ENCODE measurements around the gene GGT6.

Gene GGT6

DNA sequence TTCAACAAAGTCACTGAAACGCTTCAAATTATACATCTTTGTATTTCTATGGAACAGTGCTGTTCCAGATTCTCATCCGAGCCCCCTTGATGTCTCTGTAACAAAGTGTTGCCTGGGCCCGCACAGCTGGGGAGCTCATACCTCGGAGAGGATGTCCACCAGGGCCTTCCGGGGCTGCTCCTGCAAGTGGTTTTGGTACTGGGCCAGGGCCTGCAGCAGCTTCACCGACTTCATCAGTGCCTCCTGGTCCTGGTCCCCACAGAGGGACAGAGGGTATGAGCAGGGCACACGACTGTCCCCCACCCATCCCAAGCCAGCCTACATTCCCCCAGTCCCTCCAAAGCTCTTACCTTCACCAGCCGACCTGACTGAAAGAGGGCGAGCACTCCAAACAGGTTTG is 6.7 kb downstream of the GGT6 start:
- DNase-seq (ENCODE audit: low spot score), result no peak

DNA sequence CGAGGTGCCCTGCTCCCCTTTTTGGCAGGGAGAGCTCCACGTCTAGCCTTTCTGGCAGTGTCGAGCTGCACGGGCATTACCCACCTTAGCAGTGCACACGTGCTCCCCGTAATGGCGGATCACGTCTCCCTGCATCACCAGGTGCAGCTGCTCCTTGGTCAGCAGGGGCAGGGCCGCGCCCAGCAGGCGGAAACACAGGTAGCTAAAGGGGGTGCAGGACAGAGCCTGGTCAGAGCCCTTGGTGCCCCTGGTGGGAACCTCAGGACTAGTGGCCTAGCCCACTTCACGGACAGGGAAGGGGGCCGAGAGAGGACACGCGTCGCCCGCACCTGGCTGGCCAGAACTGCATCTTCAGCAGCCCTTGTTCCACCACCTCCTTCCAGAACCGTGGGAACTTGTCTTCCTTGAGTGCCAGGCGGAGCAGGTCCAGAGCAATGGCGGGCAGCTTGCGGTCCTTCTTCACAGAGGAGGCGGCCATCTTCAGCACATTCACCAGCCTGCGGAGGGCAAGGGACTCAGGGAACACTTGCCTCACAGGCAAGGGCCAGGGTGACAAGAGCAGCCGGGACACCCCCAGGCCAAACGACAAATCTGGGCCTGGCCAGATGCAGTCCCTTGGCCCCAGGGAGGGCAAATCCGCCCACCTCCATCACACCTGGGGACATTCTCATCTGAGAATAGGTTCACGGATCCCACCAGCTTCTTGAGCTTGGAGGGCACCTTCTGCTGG is 8.4 kb downstream of the GGT6 start:
- no peak for DNase-seq (ENCODE audit: low spot score)

- no peak for DNase-seq (ENCODE audit: low spot score)
Measured at GRCh38 chr17:4551141-4551540, 9.2 kb downstream of the GGT6 start.

- no peak for DNase-seq (ENCODE audit: low spot score)
Measured at GRCh38 chr17:4550534-4551039, 9.8 kb downstream of the GGT6 start.

DNA sequence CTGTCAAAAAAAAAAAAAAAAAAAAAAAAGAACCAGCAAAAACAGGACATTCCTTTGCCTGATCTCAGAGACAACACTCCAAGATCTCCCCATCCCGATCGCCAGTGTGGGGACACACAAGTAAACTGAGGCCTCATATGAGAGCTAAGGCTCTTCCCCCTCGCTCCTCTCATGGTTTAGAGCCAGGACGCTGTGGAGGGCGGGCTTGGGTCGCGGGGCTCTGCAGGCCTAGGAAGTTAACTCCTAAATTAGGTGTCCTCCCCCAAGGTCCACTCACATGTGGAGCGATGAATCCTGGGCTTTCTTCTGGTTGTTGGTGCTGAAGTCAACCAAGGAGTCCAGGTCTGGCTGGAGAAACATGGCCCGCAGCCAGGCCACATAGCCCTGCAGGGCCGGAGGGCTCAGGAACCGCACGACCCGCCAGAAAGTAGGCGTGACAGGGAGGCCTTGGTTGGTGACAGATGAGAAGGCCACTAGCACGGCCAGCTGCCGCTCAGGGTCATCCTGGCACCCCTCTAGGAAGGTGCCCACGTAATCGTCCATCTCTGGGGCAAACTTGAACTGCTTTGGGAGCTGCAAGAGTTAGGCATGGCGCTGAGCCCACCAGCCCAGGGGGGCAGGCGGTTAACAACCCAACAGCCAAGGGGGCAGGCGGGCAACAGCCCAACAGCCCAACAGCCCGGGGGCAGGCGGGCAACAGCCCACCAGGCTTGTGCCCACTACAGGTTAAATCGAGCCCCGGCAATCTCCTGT is 10.4 kb downstream of the GGT6 start:
- no peak for DNase-seq (ENCODE audit: low spot score)

GRCh38 chr17:4548721-4549531 is 11.5 kb downstream of the GGT6 start:
- DNase-seq (ENCODE audit: low spot score), result no peak

DNA sequence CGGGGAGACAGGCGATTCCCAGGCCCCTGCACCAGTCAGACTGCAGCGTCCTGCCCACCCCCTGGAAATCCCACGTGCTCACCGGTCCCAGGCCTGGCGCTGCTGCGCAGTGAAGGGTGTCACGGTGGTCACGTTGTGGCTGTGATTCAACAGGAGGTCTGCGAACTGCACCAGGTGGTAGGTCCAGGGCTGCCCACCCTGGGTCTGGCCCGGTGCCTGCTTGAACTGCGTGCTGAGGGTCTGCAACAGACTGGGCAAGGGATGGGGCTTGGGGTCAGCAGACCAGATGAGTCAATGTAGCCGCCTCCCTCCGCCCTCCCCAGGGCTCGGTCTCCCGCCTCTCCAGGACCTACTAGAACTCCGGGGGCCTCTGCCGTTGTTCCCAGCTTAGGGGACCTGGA is 12.3 kb downstream of the GGT6 start:
- DNase-seq (ENCODE audit: low spot score), result no peak

DNA sequence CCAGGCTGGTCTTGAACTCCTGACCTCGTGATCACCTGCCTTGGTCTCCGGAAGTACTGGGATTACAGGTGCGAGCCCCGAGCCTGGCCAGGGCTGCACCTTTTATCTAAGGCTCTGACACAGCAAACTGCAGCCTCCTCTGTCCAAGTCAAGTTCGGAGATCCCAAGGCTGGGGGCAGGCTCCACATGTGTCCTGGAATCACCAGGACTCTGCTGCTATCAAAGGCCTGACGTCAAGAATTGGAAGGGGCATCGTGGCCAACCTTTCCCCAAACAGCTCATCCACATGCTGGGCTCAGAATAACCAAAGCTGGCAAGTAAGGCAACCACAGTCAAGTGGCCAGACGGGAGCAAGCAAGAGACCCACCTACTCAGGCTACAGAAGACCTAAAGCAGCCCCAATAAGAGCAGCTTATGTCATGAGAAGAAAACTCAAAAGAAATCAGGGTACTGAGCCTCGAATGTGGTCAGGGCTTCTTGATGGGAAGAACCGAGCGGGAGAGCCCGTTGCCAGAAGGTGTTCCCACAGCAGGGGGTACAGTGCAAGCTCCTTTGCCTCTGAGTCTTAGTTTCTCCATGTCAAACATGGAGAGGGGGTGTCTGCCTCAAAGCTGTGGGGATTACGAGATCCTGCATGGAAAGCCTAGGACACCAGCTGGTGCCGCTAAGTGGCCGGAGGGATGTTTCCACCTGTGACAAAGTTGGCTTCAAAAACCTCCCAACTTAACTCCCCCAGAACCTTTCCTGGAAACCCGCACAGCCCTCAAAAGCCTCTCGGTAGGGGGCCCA is 13.1 kb downstream of the GGT6 start:
- no peak for DNase-seq (ENCODE audit: low spot score)

- DNase-seq (ENCODE audit: low spot score), result no peak
Measured at GRCh38 chr17:4545217-4545951, 15.0 kb downstream of the GGT6 start.

DNA sequence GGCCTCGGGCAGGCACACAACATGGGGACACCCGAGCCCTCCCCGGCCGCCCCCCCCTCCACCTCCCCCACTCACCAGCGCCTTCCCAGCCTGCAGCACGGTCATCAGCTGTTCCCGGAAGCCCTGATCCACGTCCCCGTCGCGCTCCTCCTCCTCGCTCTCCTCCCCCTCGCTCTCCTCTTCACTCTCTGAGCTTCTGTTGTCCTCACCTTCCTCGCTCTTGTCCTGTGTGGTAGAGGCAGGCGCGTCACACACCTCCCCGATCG is 15.5 kb downstream of the GGT6 start:
- DNase-seq (ENCODE audit: low spot score), result no peak

DNA sequence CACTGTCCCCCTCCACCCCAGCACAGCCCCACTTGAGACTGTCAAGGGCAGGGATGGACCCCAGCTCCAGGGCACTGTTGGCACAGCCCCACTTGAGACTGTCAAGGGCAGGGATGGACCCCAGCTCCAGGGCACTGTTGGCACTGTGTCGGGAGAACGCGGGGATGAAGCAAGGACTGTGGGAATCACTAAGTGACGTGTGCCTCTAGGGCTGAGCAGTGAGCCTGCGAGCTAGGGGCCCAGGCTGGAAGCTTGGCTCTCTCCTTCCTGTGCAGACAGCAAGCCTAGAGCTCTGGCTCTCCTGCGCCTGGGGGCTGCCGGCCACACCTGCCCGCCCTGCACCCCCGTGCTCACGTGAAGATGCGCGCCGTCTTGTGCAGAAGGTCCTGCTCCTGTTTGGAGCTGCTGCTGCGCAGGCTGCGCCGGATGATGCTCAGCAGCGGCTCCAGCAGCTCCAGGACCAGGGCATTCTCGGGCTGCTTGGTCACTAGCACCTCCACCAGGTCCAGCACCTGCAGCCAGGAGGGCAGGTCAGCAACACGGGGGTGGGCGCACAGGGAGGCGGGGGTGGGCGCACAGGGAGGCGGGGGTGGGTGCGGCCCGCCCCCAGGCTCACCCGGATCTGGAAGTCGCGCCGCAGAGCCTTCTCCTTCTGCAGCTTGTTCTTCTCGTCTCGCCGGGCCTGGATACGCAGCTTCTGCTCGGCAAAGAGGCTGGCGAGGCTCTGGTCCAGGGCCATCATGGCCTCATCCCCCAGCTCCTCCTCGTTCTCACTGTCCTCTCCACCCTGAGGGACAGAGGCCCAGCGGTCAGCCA is 16.0 kb downstream of the GGT6 start:
- no peak for DNase-seq (ENCODE audit: low spot score)

GRCh38 chr17:4543557-4544026 is 16.8 kb downstream of the GGT6 start:
- DNase-seq (ENCODE audit: low spot score), result no peak

- DNase-seq (ENCODE audit: low spot score), result no peak
Measured at GRCh38 chr17:4542726-4543191, 17.6 kb downstream of the GGT6 start.

DNA sequence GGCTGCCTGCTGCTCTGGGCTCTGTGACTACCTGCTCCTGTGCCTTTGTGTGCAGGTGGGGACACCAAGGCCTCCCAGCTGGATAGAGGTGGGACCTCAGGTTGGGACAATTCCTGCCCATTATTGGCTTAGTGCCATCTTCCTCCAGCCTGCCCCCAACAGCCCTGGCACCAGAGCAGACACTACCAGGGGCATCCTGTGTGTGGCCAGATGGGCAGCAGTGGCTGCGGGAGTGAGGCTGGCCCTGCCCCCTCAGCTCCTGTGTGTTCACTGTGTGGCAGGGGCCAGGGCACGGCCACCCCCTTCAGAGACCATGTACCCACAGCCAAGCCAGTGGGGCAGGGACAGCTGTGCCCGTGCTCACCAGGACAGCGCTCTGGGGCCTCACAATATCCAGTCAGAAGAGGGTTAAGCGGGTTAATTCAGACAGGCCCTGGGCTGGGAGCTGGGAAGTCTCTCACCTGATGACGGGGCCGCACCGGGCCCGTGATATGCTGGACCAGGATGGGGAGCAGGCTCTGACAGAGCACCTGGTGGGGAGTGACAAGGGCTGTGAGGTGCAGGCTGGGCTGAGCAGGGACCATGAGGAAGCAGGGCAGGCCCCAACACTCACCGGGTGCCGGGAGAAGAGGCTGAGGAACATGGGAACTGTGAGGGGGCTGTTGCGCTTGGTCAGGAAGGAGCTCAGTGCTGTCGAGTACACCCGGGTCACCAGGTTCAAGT is 18.2 kb downstream of the GGT6 start:
- no peak for DNase-seq (ENCODE audit: low spot score)

GRCh38 chr17:4541328-4542002 is 18.9 kb downstream of the GGT6 start:
- no peak for DNase-seq (ENCODE audit: low spot score)

GRCh38 chr17:4540687-4541327 is 19.6 kb downstream of the GGT6 start:
- no peak for DNase-seq (ENCODE audit: low spot score)

DNA sequence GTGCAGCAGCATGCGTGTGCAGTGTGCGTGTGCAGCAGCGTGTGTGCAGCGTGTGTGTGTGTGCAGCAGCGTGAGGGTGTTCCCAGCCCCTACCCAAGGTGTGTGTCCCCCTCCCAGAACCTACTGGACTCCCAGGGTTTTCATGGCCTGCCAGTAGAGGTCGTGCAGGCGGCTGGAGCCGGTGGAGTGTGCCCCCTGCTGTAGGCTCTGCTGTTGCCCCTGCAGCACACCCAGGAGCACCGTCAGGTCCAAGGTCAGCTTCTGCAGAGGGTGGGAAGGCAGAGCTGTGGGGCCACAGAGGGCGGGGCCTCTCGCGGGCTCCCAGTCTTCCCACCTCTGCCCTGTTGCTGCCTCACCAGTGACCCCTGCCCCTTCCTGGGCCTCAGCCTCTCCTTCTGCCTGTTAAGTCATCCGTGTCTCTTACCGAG is 20.1 kb downstream of the GGT6 start:
- DNase-seq (ENCODE audit: low spot score), result no peak
